ENCODE results near the gene PRRC2B.

DNA sequence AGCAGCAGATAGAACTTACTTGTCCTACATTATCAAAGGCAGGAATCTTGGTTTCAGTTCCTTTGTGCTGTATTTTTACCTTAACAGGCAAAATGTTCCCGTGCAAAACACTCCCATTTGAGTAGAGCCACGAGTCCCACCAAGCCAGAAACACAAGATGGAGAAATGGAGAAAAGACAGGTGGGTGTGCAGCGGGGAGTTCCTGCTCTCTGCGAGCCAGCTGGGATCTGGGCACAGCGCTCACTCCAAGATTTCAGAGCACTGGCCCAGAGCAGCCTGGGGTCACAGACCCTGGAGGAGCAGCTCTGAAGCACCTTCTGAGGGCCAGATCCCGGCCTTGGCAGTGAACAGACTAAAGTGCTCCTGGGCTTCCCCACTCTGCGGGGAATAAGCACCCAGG lies 134.3 kb downstream of the PRRC2B start:
- TF ChIP-seq, protein P1, sequence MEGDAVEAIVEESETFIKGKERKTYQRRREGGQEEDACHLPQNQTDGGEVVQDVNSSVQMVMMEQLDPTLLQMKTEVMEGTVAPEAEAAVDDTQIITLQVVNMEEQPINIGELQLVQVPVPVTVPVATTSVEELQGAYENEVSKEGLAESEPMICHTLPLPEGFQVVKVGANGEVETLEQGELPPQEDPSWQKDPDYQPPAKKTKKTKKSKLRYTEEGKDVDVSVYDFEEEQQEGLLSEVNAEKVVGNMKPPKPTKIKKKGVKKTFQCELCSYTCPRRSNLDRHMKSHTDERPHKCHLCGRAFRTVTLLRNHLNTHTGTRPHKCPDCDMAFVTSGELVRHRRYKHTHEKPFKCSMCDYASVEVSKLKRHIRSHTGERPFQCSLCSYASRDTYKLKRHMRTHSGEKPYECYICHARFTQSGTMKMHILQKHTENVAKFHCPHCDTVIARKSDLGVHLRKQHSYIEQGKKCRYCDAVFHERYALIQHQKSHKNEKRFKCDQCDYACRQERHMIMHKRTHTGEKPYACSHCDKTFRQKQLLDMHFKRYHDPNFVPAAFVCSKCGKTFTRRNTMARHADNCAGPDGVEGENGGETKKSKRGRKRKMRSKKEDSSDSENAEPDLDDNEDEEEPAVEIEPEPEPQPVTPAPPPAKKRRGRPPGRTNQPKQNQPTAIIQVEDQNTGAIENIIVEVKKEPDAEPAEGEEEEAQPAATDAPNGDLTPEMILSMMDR (IDR thresholded peaks at IDR 0.05; ENCODE audit: poor library complexity) = no peak
- no peak for TF ChIP-seq EZH2 (IDR thresholded peaks at IDR 0.05; ENCODE audit: borderline replicate concordance)
